Smooth muscle cell of the brain vasculature (primary cell): ENCODE measurements around the gene LPAR1.

ENCODE experiments used
- DNase-seq: peaks from one replicate; pipeline ENCODE4 v3.0.0-alpha.2; 2012; ENCODE audit warnings: low read depth, low spot score

LPAR1 gene

DNA sequence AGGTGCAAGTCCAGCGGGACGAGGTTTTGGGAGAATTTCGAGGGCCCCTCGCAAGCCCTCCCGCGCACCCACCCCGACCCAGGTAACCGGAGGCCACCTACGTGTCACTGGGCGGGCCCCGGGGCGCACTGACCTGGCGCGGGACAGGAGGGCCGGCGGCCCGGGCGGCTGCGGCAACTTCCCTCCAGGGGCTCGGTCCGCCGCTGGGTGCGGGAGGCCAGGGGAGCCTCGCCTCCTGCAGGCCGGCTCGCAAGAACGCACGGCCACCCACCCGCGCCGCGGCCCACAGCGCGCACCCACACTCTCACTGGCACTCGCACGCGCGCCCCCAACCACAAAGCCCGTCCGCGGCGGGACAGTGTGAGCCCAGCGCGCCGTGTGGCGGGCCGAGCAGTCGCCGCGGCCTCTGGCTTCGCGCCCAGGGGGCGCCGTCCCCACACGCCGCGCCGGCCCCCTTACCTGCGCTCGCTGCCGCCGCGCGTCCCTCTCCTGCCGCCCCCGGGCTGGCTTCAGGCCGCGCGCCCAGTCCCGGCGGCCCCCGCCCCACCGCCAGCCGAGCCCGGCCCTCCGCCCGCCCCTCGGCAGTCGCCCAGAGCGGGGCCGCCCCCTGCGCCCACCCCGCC, 451 bp downstream of the LPAR1 start:
- no peak for DNase-seq

DNA sequence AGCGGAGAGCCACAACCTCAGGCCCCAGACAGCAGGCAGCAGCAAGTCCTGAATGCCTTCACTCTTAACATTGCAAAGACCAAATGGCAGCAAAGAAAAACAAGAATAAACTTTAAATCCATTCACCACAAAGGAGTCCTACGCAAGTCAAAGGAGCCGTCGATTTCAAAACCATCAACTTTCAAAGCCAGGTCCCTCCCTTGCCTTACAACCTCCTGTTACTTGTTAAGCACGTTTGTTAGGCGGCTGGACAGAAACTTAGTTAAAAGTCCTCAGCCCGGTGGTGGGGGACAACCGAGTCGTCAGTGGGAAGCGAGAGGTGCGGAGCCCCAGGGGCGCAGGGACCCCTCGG, 938 bp downstream of the LPAR1 start:
- no peak for DNase-seq

DNA sequence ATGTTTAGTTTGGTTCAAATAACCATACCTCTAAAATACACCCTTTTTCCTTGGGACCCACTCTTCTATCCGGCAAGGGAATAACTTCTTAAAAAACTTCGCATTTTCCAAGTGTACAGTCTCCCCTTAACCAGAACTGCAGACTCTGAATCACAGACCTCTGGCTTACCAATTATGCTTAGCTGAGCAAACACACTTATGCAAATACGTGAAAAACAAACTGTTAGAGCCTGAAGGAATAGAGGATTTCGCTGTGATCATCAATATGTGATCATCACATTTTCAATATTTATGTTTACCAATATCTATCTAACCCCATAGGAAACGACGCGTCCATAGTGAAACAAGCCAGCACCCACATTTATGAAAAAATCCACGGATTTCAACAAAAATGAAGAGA, 1.3 kb downstream of the LPAR1 start:
- no peak for DNase-seq

DNA sequence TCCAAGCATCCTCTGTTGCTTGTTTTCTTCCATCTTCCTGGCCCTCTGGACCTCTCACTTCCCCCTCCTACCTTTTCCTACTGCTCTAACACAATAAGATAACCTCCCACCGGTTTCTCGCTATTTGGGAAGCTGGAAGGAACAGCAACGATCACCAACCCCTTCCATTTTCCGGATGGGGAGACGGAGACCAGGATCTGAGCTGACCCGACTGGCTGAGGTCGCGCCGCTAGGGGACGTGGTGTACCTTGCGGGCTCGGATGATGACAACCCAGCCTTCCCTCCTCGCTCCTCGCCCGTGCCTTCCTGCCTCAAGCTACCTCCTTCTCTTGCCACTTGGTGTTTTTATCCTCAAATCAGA, 1.9 kb downstream of the LPAR1 start:
- no peak for DNase-seq

DNA sequence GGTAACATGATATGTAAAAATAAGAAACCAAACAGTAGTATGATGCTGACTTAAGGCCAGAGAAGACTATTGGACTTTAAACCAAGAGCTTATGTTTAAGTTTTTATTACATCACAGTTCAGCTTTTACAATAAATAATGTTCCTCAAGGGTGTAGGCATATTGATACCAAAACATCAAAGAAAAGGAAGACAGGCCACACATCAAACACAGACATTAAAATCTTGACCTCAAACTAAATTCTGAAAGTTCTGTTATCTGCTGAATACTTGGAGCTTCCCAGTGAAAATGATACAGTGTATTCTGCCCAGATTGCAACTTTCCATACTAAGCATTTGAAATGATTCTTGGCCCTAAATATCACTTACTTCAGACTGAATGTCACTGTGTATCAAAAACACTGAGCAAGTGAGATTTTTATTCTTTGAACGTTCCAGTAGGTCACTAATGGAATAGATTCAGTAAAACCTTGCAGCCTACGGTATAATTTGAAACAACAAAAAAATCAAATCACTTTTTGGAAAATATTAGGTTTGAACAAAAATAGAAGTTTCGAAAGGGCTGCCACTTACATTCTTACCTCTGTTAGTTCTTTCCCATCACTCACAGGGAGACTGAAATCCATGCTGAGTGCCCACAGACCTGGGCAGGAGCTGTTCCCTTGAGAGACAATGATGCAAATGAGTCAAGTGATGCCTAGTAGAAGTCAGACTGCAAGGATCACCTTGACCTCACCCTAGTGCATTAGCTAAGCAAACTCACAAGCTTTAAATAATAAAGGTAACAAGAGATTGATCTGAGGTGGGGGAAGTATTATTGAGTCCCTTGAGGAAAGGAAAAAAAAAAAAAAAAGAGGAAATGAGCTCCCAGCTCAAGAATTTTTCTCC, 2.5 kb downstream of the LPAR1 start:
- no peak for DNase-seq

DNA sequence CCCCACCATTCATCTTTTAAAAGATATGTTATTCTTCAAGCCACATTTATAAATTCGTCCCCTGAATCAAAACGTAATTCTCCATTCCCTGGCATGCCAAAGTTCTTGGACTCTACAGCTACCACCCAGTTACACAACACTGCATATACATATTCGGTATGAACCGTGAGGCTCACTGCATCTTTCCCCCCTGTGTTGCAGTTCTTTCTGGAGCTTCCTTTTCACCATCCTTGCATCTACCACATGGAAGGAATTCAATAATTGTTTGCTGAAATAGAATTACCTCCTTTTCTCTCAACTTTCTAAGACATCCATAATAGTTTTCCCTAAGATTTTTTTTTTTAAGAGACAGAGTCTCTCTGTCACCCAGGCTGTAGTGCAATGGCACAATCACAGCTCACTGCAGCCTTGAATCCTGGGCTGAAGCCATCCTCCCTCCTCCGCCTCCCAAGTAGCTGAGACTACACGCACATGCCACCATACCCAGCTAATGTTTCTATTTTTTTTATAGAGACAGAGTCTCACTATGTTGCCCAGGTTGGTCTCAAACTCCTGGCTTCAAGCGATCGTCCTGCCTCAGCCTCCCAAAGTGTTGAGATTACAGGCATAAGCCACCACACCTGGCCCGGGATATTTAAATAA, 3.3 kb downstream of the LPAR1 start:
- no peak for DNase-seq

DNA sequence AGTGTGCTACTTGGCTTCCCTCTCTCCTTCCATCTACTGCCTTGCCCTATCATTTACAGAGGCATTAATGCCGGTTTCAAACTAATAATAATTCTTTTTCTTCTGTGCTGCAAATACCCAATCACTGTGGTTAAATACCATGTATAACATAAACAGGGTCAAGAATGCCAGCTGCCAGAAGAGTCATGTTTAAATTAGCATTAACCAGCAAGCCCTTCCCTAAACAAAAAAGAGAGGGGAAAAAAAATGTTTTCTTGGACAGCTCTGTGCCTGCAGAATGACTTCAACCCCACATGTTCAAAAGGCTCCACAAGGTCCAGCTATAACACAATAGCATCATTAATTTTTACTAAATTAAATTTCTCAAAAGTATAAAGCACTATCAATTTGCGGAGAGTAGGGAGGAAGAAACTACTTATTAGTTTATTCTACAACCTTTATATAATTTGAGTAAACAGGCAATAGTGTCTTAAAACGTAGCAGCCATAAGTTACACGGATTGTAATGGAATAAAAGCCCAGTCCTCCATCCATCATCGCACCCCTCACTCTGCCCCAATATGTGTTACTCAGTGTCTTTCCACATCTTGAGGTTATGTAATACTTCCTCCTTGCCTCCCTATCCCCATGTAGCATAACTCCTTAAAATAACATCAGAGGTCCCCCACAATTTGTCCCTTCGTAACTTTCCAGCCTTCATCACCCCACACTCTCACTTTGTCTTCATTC, 3.9 kb downstream of the LPAR1 start:
- DNase-seq = no peak

DNA sequence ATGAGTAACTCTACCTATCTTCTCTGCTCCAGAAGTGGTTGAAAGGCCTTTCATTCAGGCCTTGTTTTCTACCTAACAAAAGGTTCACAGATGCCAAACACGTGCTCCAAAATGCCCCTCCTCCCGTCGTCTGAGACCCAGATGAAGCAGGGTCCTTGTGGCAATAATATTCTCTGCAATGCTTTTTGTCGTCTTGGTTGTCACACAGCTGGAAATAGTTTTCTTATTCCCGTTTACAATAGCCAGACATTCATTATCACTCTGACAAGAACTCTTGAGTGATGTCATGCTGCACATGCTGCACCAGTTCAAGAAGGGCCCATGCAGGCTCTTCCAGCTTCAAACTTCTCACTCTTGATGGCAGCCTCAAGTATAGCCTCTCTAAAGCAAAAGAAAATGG, 7.8 kb downstream of the LPAR1 start:
- DNase-seq = no peak

DNA sequence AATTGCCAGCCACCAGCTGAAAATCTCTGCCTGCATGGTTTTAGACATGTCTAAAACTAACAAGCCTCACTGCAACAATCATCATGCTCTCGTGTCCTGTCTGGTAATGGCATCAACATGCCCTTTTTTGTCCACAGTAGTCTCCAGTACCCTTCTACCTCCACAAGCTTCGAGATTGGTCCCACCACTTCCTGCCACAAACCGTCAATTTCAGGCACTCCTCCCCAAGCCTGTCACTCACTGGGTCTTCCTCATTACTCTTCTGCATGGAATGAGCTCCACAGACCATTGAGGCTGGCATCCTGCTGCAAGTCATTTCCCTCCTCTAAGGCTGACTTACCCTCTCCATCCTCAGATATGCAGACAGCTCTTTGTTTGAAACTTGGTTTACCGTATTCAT, 9.0 kb downstream of the LPAR1 start:
- DNase-seq = no peak

DNA sequence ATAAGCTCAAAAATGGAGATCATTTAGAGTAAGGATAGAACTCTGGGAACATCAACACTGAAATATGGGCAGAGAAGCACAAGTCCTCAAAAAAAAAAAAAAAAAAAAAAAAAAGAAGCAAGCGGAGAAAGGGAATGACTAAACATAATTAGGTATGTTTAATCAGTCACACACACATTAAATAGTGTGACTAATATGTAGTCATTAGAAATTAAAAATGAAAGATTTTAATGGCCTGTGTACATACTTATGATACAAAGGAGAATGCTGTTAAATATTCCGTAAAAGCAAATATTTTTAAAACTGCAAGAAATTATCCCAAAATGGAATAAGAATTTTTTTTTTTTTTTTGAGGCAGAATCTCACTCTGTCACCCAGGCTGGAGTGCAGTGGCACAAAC, 10.5 kb downstream of the LPAR1 start:
- DNase-seq = no peak

DNA sequence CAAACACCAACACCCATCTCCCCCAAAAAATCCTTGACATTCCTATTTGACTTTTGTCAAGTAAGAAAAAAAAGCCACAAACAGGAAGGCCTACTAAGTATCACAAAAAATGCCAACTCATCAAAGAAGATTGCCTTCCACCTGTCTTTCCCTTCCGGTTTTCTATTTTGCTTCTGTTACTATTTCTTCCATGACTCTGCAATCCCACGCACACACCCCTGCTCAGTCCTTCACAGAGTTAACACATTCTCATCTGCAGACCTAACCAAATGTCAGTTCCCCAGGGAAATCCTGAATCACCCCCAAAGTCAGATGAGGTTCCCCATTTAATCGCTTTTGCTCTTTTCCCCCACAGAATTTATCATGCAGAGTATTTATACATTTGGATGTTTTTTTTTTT, 15.1 kb downstream of the LPAR1 start:
- DNase-seq = no peak

DNA sequence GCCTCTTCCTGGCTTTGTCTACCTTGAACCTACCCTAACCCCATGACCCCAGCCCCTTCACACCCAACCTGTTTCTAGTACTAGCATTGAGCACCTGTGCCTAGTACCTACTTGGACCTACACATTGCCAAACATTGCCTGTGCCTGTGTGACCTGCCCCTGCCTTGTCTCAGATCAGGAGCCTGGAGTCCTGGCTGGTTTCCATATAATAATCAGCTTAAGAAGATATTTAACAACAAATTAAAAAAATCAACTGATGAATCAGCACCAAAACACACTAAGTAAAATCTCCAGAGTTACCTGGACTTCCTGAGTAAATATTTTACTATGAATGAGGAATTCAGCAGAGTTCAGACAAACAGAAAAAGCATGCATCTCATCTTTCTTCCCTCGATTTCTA, 17.7 kb downstream of the LPAR1 start:
- no peak for DNase-seq

DNA sequence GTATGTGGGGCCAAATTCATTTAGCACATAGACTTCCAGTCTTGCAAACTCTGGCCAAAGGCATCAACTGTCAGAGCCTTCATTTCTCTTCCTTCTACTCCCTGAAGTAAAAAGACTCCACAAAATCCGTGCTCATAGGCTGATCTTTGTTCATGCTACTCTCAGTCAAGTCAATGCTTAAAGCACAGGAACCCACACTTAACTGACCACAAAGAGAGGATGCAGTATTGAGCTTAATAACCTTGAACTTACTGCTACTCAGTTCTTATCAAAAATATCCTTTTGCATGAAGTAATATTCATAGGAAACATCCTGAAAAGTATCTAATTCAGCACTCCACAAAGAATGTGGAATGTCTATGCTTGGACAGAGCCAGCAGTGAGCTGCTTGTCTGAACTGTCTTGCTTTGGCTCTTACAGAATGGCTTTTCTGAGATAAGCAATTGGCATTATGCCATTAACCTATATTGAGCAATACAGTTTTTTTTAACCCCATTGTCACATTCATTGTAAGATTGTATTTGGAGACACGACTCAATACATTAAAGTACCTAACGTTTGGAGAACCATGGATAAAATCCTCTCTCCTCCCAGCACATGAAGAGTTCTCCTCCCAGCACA, 21.7 kb downstream of the LPAR1 start:
- no peak for DNase-seq

DNA sequence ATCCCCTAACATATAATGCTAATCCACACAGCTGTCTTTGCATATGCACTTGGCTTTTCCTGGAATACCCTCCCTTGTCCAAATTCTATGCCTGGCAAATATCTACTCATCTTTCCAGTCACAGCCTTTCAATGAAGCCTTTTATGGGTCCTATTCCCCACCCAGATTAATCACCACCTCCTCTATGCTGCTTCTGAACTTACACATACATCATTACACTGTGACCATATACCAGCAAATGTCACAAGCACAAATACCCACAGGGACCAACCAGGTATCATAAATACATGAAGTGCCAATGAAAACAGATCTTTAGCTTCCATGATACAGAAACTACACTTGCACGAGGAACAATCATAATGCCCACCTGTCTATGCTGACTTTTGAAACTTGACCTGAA, 22.3 kb downstream of the LPAR1 start:
- DNase-seq = no peak

DNA sequence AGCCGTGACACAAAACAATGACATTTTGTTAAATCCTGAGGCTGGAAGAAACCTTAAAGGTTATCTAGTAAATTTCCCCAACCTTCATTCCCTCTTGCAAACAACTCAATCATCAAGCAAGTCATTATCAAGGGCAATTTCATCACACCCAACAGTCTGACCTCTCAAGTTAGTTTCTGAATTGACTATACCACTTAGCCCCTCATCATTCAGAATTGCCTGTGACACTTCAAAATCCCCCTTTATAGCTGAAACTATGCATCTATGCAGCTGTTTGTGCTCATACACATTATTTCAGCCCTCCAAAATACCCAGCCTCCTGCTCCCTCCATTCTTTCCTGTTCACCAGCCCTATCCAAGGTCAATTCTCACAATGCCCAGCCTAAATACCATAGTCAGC, 24.6 kb downstream of the LPAR1 start:
- DNase-seq = no peak

DNA sequence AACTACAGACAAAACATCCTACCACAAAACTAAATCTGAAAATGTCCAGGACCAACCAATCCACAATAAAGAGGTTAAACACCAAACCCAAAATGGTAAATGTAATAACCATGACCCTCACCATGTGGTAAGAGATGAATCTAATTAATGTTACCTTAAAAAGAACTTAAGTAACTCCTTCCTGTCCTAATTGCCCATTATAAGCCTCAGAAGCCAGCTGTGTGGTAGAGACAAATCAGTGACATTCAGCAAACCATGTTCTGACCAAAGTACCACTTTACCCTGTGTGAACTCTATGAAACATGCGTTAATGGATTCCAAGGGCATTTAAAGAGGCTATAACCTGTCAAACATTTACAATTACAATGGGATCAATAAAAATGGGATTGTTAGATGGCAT, 25.0 kb downstream of the LPAR1 start:
- no peak for DNase-seq

DNA sequence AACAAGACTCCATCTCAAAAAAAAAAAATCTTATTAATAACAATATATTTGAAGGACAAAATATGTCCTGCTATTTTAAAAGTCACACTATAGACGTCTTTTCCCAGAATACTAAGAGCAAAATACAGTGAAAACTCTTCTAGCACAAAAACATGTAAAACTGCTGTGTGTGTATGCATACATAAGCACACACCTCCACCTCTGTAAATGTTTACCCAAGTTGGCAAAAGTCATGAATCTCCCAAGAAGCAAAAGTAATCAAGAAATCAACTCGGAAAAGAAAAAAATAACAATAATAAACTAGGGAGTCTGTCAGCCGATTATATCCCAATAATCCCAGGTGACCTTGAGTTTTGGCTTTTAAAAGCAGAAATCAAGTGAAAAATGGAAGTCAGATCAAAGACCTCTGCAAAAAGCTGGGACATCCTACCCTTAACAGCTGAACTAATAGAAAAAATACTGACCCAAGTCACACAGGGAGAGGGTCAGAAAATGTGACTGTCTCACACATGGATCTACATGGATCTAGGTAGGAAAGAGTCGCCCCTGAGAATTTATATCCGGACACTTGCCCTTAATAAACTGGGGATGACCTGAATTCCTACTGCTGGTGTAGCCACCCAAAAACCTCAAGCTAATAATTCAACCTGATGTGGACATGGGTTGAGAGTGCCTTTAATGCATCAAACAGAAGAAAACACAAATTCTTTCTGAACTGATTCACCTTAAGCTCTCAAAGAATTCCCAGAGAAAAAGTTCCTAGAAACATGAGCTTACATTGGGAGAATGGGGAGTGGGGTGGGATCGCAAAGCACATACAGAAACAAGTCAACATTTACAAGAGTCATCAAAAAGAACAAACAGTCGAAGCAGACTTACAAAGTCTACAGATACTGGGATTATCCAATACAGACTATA, 29.9 kb downstream of the LPAR1 start:
- DNase-seq = no peak

DNA sequence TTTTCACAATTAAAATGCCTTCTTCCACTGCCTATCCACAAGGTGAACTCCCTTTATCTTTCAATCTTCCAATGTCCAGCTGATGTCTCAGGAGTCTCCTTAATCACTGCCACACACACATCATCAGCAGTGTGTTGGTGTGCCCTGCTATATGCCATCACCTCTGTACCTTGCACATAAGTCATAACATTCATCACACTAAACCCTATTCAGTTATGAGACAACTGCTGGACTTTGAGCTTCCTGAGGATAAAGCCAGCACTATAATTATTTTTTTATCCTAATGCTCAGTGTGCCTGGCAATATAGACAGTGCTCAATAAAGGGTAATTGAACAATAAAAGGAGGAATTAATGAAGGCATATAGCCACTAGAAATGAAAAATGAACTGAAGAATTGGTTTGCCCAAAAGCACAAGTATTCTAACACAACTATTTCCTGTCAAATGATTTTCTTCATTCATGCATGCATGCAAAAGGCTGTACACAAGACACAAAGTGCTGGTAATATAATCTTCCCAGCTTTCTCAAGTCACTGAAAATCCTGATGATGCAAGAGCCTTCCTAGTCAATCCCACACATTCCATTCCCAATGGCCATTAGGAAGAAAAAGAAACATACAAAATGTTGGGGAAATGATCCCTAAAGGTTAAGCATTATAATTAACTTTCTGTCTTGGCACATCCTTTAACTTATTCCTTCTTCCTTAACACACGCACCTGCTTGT, 32.4 kb downstream of the LPAR1 start:
- no peak for DNase-seq

DNA sequence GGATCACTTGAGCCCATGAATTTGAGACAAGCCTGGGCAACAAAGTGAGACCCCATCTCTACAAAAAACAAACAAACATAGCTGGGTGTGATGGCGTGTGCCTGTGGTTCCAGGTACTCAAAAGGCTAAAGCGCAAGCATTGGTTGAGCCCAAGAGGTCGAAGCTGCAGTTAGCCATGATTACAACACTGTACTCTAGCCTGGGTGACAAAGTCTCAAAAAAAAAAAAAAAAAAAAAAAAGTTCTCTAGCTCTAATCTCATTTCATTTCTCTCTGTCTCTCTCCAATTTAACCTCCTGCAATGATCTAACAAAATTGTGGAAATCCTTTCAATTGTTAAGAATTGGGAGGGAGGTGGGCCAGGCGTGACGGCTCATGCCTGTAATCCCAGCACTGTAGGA, 33.3 kb downstream of the LPAR1 start:
- DNase-seq = no peak

DNA sequence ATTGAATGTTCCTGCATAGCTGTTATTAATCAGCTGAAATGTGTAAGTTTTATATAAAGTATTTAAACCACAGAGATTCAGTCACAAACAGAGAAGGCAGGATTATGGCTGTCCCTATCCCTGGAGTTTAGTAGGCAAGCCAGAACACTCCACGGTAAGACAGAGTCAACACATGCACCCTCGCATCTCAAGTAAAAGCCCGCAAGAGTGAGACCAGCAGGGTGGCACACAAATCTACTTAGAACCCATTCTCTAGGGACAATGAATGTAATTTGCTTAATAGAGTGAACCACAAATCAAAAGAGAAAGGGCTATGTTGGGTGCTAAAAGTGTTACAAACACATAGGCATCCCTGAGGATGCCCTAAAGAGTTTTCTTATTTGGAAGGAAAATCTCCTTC, 35.1 kb downstream of the LPAR1 start:
- DNase-seq = no peak
